CD4-positive, alpha-beta T cell treated with Interleukin-10 for 1 hour (primary cell): ENCODE results near the gene TRIM66.

Source experiments
- DNase-seq: peaks from one replicate; pipeline ENCODE4 v3.0.0-alpha.2; 2020

Gene TRIM66

GRCh38 chr11:8646873-8647272 is 35.6 kb downstream of the TRIM66 start:
- no peak for DNase-seq

- DNase-seq: no peak
Measured at GRCh38 chr11:8642196-8642841, 40.1 kb downstream of the TRIM66 start.

- no peak for DNase-seq
Measured at GRCh38 chr11:8641332-8641731, 41.1 kb downstream of the TRIM66 start.

- DNase-seq: no peak
Measured at GRCh38 chr11:8640267-8640906, 42.1 kb downstream of the TRIM66 start.

- no peak for DNase-seq
Measured at GRCh38 chr11:8639655-8640054, 42.8 kb downstream of the TRIM66 start.

- DNase-seq: no peak
Measured at GRCh38 chr11:8638300-8638699, 44.2 kb downstream of the TRIM66 start.

- no peak for DNase-seq
Measured at GRCh38 chr11:8636127-8636526, 46.3 kb downstream of the TRIM66 start.

GRCh38 chr11:8634498-8634897 is 48.0 kb downstream of the TRIM66 start:
- no peak for DNase-seq

GRCh38 chr11:8631395-8632118 is 50.9 kb downstream of the TRIM66 start:
- no peak for DNase-seq

GRCh38 chr11:8624698-8625097 is 57.8 kb downstream of the TRIM66 start:
- no peak for DNase-seq

GRCh38 chr11:8621147-8621546 is 61.3 kb downstream of the TRIM66 start:
- DNase-seq: no peak

GRCh38 chr11:8617063-8617462 is 65.4 kb downstream of the TRIM66 start:
- no peak for DNase-seq

GRCh38 chr11:8615291-8616032 is 67.0 kb downstream of the TRIM66 start:
- no peak for DNase-seq

GRCh38 chr11:8614497-8614896 is 68.0 kb downstream of the TRIM66 start:
- DNase-seq: no peak

- DNase-seq: no peak
Measured at GRCh38 chr11:8613036-8613435, 69.4 kb downstream of the TRIM66 start.

GRCh38 chr11:8612522-8612921 is 69.9 kb downstream of the TRIM66 start:
- no peak for DNase-seq

GRCh38 chr11:8610532-8611116 is 71.8 kb downstream of the TRIM66 start:
- peak; percentile 26 for DNase-seq

- no peak for DNase-seq
Measured at GRCh38 chr11:8608652-8609051, 73.8 kb downstream of the TRIM66 start.

GRCh38 chr11:8605971-8606563 is 76.4 kb downstream of the TRIM66 start:
- DNase-seq: no peak

GRCh38 chr11:8604078-8604723 is 78.3 kb downstream of the TRIM66 start:
- DNase-seq: peak; percentile 6

GRCh38 chr11:8603696-8604077 is 78.8 kb downstream of the TRIM66 start:
- no peak for DNase-seq
